GM19193 (cell line): ENCODE measurements around the gene SEC22A.

ENCODE experiments used
- POLR2A ChIP-seq: IDR thresholded peaks from 4 replicates; pipeline ENCODE4 v1.6.1; 2011; ENCODE audit not compliant: insufficient read depth, insufficient read length; ENCODE audit errors: extremely low read depth

SEC22A gene

DNA sequence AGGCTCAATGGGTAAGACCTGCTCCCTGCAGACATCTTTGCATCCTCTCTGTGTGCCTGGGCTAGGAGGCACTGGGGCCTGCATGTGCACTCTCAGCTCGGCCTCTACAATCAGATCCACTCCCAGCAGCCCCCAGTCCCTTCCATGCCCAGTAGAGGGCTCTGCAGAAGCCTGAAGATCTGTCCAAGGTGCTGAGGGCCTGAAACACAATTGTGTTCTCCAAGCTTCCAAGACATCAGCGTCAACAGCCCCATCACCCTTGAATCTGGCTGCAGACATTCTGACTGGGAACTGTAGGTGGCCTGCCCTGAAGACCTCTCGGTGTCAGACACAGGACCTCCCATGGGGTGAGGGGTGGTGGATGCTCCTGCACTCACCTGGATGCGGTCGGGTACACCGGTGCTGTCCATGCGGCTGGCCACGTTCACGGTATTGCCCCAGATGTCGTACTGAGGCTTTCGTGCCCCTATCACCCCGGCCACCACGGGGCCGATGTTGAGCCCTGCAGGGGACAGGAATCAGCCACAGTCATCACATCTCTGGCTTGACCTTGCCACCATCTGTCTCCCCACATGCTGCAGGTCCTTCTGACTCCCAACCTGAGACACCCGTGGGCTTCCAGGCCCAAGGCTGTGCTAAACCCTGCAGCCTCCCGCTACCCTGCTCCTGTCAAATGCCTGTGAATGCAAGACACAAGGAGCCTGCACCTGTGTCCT lies 84.7 kb downstream of the SEC22A start:
- no peak for TF ChIP-seq POLR2A

DNA sequence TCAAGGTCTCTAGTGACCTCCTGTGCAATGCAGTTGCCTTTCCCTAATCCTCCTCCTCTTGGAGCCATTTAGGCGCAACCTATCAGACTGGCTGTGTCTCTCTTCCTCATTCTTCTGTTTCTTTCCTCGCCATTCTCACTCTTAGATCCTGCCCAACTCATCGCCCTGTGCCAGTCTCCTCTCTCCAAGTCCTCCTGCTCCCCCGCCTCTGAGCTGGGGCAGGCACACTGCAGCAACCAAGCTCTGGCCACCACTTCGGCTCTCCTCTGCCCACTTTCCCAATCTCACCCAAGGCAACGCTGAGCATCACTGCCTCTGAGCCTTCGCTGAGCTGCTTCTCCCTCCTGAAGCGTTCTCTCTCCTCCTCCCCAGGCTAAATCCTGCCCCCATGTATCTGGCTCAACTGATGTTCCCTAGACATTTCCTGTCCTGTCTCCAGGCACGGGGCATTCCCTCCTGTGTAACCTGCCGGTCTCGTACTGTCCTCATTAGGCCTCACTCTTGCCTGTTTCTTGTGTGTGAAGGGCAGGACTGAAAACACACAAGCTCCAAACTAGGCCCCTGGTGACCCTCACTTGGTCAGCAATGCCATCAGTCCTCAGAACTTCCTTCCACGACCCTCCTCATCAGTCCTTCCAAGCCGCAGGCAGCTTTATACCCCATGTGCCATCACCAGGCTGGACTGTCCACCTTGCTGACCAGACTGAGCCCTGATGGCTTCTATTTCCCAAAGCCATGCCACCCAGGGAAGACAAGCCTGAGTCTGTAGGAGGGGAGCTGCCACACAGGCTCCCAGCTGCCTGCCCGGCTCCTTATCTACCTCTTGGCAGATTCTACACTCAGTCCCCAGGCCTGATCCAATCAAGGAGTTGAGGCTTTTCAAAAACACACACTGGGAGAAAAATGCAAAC lies 85.6 kb downstream of the SEC22A start:
- TF ChIP-seq POLR2A: no peak

- no peak for TF ChIP-seq POLR2A
Measured at GRCh38 chr3:123287962-123288302, 86.2 kb downstream of the SEC22A start.

DNA sequence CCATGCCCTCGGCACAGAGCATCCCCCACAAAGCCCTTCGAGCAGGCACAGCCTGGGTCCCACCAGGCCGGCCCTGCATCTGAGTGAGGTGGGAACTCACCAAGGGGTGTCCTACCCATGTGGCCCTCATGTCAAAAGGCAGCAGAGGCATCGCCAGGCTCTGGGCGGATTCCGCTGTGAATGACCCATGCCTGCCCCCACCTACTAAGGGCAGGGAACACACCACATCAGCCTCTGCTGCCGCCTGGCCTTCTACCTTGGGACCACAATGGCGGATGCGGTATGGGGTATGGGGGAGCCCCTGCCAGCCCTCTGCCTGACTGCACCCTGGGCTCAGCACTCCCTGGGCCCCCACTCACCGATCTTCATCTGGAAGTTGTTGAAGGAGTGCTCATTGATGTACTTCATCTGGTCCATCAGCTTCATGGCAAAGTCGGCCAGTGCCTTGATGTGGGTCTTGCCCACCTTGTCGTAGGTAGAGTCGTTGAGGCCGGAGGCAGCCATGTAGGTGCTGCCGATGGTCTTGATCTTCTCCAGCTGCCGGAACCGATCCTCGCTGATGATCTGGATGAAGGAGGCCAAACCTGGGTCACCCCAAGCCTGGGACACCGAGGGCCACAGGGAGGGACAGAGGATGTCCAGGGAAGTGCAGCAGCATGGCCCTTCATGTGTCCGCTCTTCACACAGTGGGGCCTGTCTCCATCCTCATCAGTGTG lies 87.8 kb downstream of the SEC22A start:
- no peak for TF ChIP-seq POLR2A

DNA sequence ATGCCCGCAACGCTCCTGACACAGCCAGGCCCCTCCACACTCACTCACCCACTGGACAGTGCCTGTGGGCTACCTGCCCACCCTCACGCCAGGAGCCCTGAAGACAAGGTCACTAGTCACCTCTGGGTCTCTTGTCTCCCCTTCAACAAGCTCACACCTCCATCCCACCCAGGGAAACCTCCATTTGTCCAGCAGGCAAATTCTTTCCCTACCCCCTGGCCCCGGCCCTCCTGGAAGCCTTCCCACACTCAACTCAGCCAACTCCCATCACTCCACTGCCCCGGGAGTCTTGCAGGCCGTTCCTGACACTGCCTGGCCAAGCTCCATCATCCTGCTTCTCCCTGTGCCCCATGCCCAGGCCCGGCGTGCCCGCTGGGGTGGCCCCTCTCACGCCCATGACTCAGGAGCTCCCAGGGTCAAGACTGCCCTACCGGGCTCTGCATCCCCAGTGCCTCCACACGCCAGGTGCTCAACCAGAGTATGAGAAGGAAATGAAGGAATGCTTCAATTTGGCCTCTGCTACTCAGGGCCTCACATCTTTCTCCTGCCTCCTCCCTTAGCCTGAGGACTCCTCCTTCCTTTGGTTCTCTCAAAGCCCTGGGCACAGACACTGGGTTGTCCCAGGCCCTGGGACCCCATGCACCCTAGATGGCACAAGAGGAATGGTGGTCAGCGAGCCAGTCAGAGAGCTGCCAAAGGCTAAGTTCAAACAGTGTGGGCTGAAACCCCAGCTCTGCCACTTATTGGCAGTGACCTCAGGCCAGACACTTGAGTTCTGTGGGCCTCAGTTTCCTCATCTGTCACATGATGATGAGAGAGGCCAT lies 88.6 kb downstream of the SEC22A start:
- no peak for TF ChIP-seq POLR2A

GRCh38 chr3:123290962-123291361 lies 89.2 kb downstream of the SEC22A start:
- TF ChIP-seq POLR2A: no peak

GRCh38 chr3:123291404-123291803 lies 89.7 kb downstream of the SEC22A start:
- no peak for TF ChIP-seq POLR2A

GRCh38 chr3:123292321-123293310 lies 90.9 kb downstream of the SEC22A start:
- TF ChIP-seq POLR2A: no peak

DNA sequence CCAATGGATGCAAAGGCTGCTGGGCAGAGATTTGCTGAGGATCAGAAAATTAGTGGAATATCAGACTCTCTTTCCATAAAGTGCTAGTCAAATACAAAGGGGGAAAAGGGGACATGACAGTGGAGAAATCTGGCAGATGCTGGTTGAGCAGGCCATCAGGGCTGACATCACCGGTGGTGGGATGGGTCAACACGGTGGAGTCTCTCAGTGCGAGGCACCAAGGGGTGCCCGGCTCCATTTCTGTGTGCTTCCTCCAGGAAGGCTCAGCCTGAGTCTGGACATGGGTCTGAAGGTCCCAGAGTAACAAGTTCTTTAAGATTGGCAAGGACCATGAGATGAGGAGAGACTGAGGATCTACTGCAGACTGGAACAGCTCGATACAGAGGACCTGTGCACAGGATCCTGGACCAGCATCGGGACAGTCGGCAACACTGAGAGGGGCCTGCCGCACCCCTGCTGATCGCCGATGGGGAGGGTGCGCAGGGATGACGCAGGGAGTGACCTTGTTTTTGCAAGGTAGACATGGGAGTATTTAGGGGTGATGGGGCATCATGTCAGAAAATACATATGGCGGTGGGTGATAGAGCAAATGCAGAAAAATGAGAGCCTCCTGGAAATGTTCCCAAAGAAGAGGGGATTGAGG lies 92.7 kb downstream of the SEC22A start:
- no peak for TF ChIP-seq POLR2A

GRCh38 chr3:123295171-123295900 lies 93.6 kb downstream of the SEC22A start:
- no peak for TF ChIP-seq POLR2A

DNA sequence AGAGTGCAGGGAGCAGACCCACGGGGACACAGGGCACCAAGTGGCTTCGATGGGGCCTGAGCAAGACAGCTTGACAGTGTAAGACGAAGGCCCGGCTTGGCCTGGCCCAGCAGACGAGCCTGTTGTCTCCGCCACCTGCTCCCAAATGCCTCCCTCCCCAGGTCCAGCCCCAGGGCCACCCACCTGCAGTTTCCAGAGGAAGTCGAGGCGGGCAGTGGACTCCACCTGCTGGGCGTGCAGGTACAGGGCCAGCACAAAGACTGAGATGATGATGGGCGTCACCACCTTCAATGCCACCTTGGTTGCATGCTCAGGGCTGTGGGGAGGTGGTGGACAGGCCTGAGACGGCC lies 94.1 kb downstream of the SEC22A start:
- TF ChIP-seq POLR2A: no peak

DNA sequence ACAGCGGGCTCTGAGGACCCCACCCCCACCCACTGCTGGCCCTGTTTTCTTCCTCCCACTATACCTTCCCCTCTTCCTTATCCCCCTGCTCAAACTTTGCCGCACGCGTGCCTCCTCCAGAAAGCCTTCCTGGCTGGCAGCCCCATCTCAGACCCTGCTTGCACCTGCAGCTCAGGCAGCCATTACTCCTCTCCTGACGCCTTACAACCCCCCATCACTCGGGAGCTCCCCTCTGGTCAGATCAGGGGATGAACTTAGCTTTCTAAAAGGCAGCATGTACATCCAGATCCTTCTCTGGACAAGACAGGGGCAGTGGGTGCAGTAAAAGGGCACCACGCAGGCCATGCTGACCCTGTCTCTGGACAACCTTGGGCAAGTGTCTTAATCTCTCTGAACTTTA lies 94.5 kb downstream of the SEC22A start:
- no peak for TF ChIP-seq POLR2A

GRCh38 chr3:123296836-123297626 lies 95.3 kb downstream of the SEC22A start:
- TF ChIP-seq POLR2A: no peak

- no peak for TF ChIP-seq POLR2A
Measured at GRCh38 chr3:123297627-123297899, 95.8 kb downstream of the SEC22A start.
